Hematopoietic multipotent progenitor cell treated with erythropoietin and hydrocortisone succinate and interleukin-3 and kit ligand, for 4 days (in vitro differentiated cells): ENCODE data around the gene FAM163A.

ENCODE experiments used
- DNase-seq: peaks from one replicate; pipeline ENCODE4 v3.0.0-alpha.2; 2015

Gene FAM163A

GRCh38 chr1:179754041-179754624, 11.0 kb downstream of the FAM163A start:
- DNase-seq = no peak

DNA sequence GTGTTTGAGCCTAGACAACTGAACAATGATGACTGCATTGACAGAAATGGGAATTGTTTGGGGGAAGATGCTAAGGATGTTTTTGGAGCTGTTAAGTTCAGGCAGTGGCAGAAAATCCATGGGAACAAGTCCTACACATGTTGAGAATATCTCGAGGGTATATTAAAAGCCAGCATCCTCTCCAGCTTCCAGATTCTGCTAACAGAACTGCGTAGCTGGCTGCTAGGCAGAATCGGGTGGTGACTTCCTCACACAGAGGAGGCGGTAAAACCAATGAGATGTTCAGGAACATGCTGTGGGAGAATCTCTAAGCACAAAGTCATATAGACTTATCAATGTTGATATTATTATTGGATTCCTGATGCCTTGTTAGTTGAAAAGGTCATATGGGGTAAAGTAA, 14.8 kb downstream of the FAM163A start:
- no peak for DNase-seq

- DNase-seq = no peak
Observed at GRCh38 chr1:179760521-179760920, 17.4 kb downstream of the FAM163A start.

DNA sequence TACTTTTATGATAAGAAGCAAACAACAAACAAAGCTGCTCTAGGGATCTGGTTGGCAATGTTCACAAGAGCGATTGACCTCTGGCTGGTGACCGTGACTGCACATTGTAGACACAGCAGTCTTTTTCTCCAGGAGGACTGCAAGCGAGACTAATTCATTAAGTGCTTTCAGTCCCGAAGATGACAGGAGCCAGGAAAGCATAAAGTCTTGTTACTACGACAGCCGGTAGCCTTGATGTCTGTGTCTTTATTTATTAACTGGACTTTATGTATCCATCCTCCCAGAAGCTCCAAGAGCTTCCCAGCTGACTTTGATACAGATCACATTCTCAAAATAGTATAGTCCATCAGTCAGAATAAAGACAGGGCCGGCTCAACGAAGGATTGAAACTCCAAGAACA, 18.2 kb downstream of the FAM163A start:
- no peak for DNase-seq

GRCh38 chr1:179761846-179762640, 19.0 kb downstream of the FAM163A start:
- no peak for DNase-seq

DNA sequence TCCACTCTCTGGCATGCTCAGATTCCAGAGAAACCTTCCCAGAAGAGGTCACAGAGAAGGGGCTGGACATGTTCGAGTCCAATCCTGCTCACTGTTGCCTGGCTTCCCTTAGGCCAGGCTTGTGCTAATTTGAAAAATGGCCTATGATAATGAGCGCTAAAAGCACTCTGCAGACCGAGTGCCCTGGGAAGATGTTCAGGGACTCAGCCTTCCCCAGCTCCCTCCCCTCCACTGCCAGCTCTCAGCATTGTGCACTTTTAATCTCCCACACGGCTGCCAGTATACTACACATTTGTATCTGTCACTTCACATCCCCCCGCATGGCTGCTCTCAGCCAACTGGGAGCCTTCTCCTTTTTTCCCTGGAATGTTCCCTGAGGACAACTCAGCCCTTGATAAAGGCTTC, 24.1 kb downstream of the FAM163A start:
- no peak for DNase-seq

DNA sequence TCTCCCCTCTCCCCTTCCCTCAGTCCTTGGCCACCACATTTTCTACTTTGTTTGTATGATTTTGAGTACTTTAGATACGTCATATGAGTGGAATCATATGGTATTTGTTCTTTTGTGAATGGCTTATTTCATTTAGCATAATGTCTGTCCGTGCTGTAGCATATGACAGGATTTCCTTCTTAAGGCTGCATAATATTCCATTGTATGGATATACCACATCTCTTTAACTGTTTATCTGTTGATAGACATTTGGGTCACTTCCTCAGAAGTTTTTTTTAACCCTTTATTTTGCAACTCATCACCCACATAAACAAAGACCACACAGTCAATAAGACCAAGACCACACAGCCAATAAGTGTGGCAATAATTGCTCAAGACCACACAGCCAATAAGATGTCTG, 24.9 kb downstream of the FAM163A start:
- DNase-seq = no peak

- no peak for DNase-seq
Observed at GRCh38 chr1:179770887-179771502, 27.9 kb downstream of the FAM163A start.

- DNase-seq = no peak
Observed at GRCh38 chr1:179773264-179773663, 30.2 kb downstream of the FAM163A start.

DNA sequence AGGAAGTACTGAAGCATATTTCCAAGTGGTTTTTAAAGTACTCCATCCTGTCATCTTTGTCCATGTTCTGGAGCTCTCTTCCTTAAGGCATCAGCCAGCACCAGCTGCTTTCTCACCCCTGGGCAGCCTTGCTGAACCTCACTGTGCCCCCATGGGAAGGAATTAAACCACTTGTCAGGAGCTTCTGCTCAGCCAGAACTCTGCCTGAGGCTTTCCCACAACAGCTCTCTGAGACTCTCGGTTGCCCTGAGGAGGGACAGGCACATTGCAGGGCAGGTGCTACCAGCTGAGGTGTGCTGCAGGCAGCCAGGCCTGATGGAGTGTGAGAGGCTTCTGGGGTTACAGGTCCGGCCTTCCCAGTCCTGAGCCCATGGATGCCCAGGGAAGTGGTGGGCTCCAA, 30.9 kb downstream of the FAM163A start:
- DNase-seq = no peak

DNA sequence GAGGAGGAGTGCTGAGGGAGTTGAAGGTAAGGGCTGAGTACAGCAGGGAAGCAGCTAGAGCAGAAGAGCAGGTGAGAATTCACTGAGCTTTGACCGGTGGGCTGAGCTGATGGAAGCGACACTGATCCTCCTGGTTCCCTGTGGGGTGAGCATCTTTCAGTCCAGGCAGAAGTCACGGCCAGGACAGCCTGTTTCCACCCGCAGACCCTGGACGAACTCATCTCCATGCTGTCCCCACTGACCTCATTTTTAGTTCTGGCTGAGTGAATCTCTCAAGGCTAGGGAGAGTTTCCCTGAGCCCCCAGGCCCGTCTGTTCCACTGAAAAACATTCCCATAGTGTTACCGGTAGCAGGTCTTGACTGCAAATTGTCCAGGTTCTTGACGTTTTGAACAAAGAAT, 31.5 kb downstream of the FAM163A start:
- no peak for DNase-seq

- DNase-seq = no peak
Observed at GRCh38 chr1:179775009-179775408, 31.9 kb downstream of the FAM163A start.

- no peak for DNase-seq
Observed at GRCh38 chr1:179776831-179777230, 33.7 kb downstream of the FAM163A start.

- no peak for DNase-seq
Observed at GRCh38 chr1:179777731-179778130, 34.6 kb downstream of the FAM163A start.

DNA sequence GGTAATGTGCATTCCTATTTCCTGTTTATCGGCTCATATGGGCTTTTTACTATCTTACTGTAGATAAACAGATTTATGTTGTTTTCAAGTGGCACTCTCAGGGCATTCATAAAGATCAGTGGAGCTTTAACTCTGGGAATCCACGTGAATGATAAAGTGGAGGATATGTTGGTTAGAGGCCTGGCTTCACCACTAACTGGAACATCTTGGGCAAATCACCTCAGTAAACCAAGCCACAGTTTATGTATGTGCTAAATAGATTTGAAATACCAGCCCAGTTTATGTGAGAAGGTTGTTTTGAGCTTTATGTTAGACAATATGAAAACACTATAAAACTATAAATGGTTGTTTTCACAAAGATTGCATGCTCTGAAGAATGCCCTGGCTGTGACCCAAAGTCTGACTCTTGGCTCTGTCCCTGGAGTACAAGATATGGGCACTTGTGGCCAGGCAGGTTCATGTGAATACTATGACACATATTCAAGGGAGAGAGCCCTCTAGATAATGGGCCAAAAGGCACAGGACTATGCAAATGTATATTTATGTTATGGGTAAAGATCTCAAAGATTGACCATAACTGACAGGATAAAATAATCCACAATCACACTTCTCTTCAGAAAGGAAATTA, 36.7 kb downstream of the FAM163A start:
- DNase-seq = peak; percentile 9

- DNase-seq = no peak
Observed at GRCh38 chr1:179781962-179782361, 38.9 kb downstream of the FAM163A start.

DNA sequence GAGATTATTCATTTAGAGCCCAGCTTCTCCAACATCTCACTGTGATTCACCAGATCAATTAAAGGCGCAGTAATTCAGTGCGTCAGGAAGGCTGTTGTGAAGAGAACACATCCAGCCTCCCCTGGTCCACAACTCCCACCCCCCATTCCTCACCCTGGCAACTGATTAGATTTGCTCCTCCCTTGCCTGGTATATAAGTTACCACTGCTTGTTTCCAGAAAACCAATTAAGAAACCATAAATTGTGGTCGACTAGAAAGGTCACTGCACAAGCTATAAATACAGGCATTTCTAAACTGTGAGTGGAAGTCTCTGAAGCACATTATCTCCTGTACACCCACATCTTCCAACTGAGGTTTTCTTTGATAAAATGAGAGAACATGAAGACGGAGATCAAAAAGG, 41.9 kb downstream of the FAM163A start:
- no peak for DNase-seq

- no peak for DNase-seq
Observed at GRCh38 chr1:179785728-179786127, 42.6 kb downstream of the FAM163A start.

- no peak for DNase-seq
Observed at GRCh38 chr1:179786815-179787685, 44.0 kb downstream of the FAM163A start.

DNA sequence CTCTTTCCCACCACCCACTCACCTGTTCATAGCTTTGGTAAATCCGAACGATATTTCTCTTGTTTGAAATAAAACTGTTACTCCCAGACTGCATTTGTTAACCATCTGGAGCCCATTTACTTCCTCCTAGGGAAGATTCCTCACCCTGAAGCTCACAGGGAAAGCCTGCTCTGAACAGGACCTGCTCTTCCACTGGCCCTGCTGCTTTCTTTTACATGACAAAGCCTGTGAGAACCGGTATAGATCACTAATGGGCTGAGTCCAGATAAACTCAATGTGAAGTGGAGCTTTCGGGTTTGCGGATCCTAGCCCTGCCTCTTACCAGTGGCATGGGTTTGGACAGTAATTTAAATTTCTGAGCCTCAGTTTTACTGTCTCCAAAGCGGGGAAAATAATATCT, 45.2 kb downstream of the FAM163A start:
- no peak for DNase-seq

DNA sequence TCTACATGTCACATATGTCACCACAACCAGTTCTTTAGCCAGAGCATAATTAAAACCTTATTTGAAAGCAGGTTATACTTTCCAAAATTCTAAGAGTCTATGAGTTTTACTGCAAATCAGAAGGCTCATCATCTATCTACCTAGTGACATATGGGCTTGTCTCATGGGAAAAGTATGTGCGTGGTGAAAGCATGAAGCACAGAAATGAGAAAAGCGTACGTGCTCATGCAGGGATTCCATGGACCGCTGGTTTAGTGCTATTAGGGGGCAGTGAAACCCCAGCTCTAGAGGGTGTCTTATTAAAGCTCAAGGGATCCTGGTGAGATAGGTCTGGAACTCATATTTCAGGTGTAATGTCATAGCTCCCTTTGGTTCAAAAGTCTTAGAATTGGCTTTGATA, 50.2 kb downstream of the FAM163A start:
- no peak for DNase-seq

GRCh38 chr1:179794146-179794545, 51.1 kb downstream of the FAM163A start:
- DNase-seq = no peak

DNA sequence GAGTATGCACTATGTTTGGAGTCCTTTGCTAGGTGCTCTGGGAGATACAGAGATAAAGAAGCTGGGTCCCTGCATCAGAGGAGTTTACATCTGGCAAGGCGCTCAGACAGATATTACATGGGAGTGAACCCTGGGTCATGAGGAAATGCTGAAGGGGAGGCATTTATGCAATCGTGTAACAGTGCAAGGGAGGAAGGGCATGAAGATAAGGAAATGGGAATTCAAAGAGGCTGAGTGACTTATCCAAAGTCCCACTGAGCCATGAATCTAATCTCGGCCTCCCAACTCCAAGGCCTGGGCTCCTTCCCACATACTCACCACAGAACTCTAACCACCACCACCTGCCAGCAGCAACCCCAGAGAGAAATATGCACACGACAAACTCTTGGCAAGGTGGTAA, 51.6 kb downstream of the FAM163A start:
- DNase-seq = no peak
